H1 (cell line): ENCODE data around the gene ACSF3. TPM values are rescaled to one million over a fixed set of nuclear protein-coding genes. Genes with fewer than 3 reads are reported as not detected.

Experiments
- CHD1 ChIP-seq: IDR thresholded peaks from 2 replicates; pipeline ENCODE4 v1.6.1; 2012; ENCODE audit warnings: low read depth, low read length, improper control_type of control experiment
- FOSL1 ChIP-seq: IDR thresholded peaks from 2 replicates; pipeline ENCODE4 v1.6.1; 2011; ENCODE audit warnings: mild to moderate bottlenecking, low read depth, low read length, moderate library complexity; ENCODE audit not compliant: insufficient read depth
- POLR2AphosphoS5 ChIP-seq: IDR thresholded peaks from 2 replicates; pipeline ENCODE4 v1.6.1; 2011; ENCODE audit warnings: low read depth, low read length
- RBBP5 ChIP-seq: IDR thresholded peaks from 2 replicates; pipeline ENCODE4 v1.7.1; 2012; ENCODE audit warnings: low read depth, mild to moderate bottlenecking, inconsistent platforms, low read length, moderate library complexity, borderline replicate concordance
- SIRT6 ChIP-seq: IDR thresholded peaks from one replicate; pipeline ENCODE4 v1.7.1; 2012; ENCODE audit warnings: low read length, inconsistent platforms
- SIX5 ChIP-seq: IDR thresholded peaks from 2 replicates; pipeline ENCODE4 v1.6.1; 2011; ENCODE audit warnings: mild to moderate bottlenecking, low read depth, low read length
- TAF1 ChIP-seq: IDR thresholded peaks from 2 replicates; pipeline ENCODE4 v1.6.1; 2011; ENCODE audit warnings: mild to moderate bottlenecking, low read depth, low read length
- polyA plus RNA-seq, 7 experiments: library from polyadenylated mRNA; depleted of rRNA in 3 of 7; stranded (reverse) in 5 of 7; unstranded in 2 of 7; fragments of >200 nt in 5 of 7; fragments of 200-250 nt in 2 of 7; gene quantifications; 1 replicate in 5 of 7; 2 replicates in 1 of 7; 4 replicates in 1 of 7; pipeline versions ENCODE4 v1.2.1 to v1.2.3, GENCODE V29; 2011 to 2013; ENCODE audit warnings: missing spikeins in 2 of 7, mixed read lengths in 2 of 7
- total RNA-seq: library from RNA; stranded (reverse); fragmentation: NEBNext Ultra II Directional; extraction: Animal tissue kit (Norgen Biotek cat#: 25700); gene quantifications from 2 replicates; pipeline ENCODE4 v1.2.1, GENCODE V29; 2021

ACSF3 gene
- total and polyA plus RNA-seq, 2 of the 8 experiments (the other 6 are each of a cell fraction or from before 2014, with no cell fraction given) = 15.6 to 22.9 TPM

GRCh38 chr16:89122322-89122851 is 28.7 kb downstream of the ACSF3 start (continued):
- TF ChIP-seq SIX5 (no peak), CHD1 (no peak), POLR2AphosphoS5 (no peak), TAF1 (no peak), RBBP5 (no peak), SIRT6 (no peak), FOSL1 (no peak)
